ENCODE data around the gene TWF2. TPM values are rescaled to one million over a fixed set of nuclear protein-coding genes. Genes with fewer than 3 reads are reported as not detected.

Gene TWF2
- total RNA-seq, 4 donors from 2014 or later: 59.2 to 72.9 (median 60.4) TPM

- H3K27ac ChIP-seq: peak overlapping the region in 3 of 4 donors; percentile 61 to 79 (median 79)
- no peak for TF ChIP-seq POLR2A (IDR thresholded peaks at IDR 0.05)
- no peak for TF ChIP-seq CTCF (IDR thresholded peaks at IDR 0.05)
- no peak for TF ChIP-seq EP300 (IDR thresholded peaks at IDR 0.05)
- H3K36me3 ChIP-seq: peaks cover 0 to 58% (median 19%) of the 10 kb centered on the region in 3 donors
- H3K27me3 ChIP-seq: no peaks in the 10 kb centered on the region
- H3K4me1 ChIP-seq: peaks cover 0 to 84% (median 42%) of the 10 kb centered on the region in 4 donors
- no peaks in the 10 kb centered on the region for H3K9me3 ChIP-seq
- WGBS, 2 donors: 3 to 6% methylated on average over 9 of the region's 9 CpGs
- no peak for DNase-seq (ENCODE audit: low spot score in 2 of 2)
- no peak overlapping the region for H3K4me3 ChIP-seq
Measured at GRCh38 chr3:52270252-52270754, 31.3 kb upstream of the TWF2 start.

GRCh38 chr3:52269776-52270175 lies 30.8 kb upstream of the TWF2 start:
- TF ChIP-seq EP300 (IDR thresholded peaks at IDR 0.05): no peak
- TF ChIP-seq POLR2A (IDR thresholded peaks at IDR 0.05): no peak
- TF ChIP-seq CTCF (IDR thresholded peaks at IDR 0.05): no peak
- no peak for DNase-seq (ENCODE audit: low spot score in 2 of 2)
- H3K36me3 ChIP-seq: peaks cover 0 to 61% (median 19%) of the 10 kb centered on the region in 3 donors
- peak overlapping the region in 3 of 4 donors; percentile 61 to 79 (median 79) for H3K27ac ChIP-seq
- H3K4me3 ChIP-seq: no peak overlapping the region
- H3K4me1 ChIP-seq: peaks cover 0 to 78% (median 39%) of the 10 kb centered on the region in 4 donors
- WGBS, 2 donors: 42 to 58% methylated on average over 3 of the region's 3 CpGs
- H3K9me3 ChIP-seq: no peaks in the 10 kb centered on the region
- H3K27me3 ChIP-seq: no peaks in the 10 kb centered on the region

- no peak for DNase-seq (ENCODE audit: low spot score in 2 of 2)
- Histone ChIP-seq H3K27ac (peak overlapping the region in 1 of 4 donors; percentile 40), H3K4me1 (peaks cover 0 to 73% (median 39%) of the 10 kb centered on the region in 4 donors), H3K4me3 (no peak overlapping the region), H3K36me3 (peaks cover 0 to 69% (median 19%) of the 10 kb centered on the region in 3 donors), H3K27me3 (no peaks in the 10 kb centered on the region), H3K9me3 (no peaks in the 10 kb centered on the region)
- no peak for TF ChIP-seq POLR2A (IDR thresholded peaks at IDR 0.05)
- no peak for TF ChIP-seq EP300 (IDR thresholded peaks at IDR 0.05)
- no peak for TF ChIP-seq CTCF (IDR thresholded peaks at IDR 0.05)
- WGBS, 2 donors: 91 to 94% methylated on average over 7 of the region's 7 CpGs
Measured at GRCh38 chr3:52268036-52268435, 29.1 kb upstream of the TWF2 start.

- H3K27me3 ChIP-seq: no peaks in the 10 kb centered on the region
- H3K9me3 ChIP-seq: no peaks in the 10 kb centered on the region
- no peak overlapping the region for H3K4me3 ChIP-seq
- WGBS, 2 donors: 91 to 94% methylated on average over 6 of the region's 6 CpGs
- peaks cover 0 to 64% (median 20%) of the 10 kb centered on the region in 4 donors for H3K4me1 ChIP-seq
- TF ChIP-seq EP300 (IDR thresholded peaks at IDR 0.05) (no peak), POLR2A (IDR thresholded peaks at IDR 0.05) (no peak), CTCF (IDR thresholded peaks at IDR 0.05) (no peak)
- peaks cover 0 to 90% (median 25%) of the 10 kb centered on the region in 3 donors for H3K36me3 ChIP-seq
- DNase-seq (ENCODE audit: low spot score in 2 of 2): no peak
- H3K27ac ChIP-seq: no peak overlapping the region
Measured at GRCh38 chr3:52265387-52265786, 26.4 kb upstream of the TWF2 start.

- H3K36me3 ChIP-seq: peaks cover 0 to 98% (median 32%) of the 10 kb centered on the region in 3 donors
- no peaks in the 10 kb centered on the region for H3K27me3 ChIP-seq
- H3K9me3 ChIP-seq: no peaks in the 10 kb centered on the region
- peaks cover 0 to 43% (median 0%) of the 10 kb centered on the region in 4 donors for H3K4me1 ChIP-seq
- H3K4me3 ChIP-seq: no peak overlapping the region
- no peak for DNase-seq (ENCODE audit: low spot score in 2 of 2)
- no peak overlapping the region for H3K27ac ChIP-seq
- TF ChIP-seq EP300 (IDR thresholded peaks at IDR 0.05) (no peak), POLR2A (IDR thresholded peaks at IDR 0.05) (no peak), CTCF (IDR thresholded peaks at IDR 0.05) (no peak)
Measured at GRCh38 chr3:52262447-52262846, 23.5 kb upstream of the TWF2 start.

All from tibial nerve (tissue), 4 donors.